ENCODE measurements around the gene TNRC18. TPM values are rescaled to one million over a fixed set of nuclear protein-coding genes. Genes with fewer than 3 reads are reported as not detected.

The TNRC18 gene
- total RNA-seq, 2 donors from 2014 or later = 182 to 244 TPM

DNA sequence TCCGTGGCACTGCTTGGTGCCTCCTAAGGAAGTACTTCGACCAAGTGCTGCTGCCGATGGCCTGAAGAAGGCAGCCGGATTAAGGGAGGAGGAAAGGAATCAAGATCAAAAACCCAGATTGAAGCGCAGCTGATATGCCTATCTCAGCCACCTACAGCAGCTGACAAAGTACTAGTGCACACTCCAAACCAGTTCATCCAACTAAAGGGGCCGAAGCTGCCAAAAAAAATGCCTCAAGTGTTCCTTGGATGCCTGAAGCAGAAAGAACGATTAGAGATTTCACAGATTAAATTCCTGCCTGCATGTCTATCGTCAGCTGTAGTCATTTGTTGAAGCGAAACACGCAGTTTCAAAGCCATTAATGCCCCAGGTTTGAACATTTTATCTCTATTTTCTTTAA is 65.7 kb downstream of the TNRC18 start:
- ATAC-seq (ENCODE audit: insufficient number of reproducible peaks, low FRiP score, low read depth) (no peak), DNase-seq (ENCODE audit: low spot score) (no peak)
- peak overlapping the region; percentile 52 to 56 for H3K27ac ChIP-seq
- peaks cover 7 to 50% of the 10 kb centered on the region in 2 donors for H3K4me1 ChIP-seq (ENCODE audit: control insufficient read depth in 1 of 2, low read depth in 2 of 2)
- TF ChIP-seq, protein P1, sequence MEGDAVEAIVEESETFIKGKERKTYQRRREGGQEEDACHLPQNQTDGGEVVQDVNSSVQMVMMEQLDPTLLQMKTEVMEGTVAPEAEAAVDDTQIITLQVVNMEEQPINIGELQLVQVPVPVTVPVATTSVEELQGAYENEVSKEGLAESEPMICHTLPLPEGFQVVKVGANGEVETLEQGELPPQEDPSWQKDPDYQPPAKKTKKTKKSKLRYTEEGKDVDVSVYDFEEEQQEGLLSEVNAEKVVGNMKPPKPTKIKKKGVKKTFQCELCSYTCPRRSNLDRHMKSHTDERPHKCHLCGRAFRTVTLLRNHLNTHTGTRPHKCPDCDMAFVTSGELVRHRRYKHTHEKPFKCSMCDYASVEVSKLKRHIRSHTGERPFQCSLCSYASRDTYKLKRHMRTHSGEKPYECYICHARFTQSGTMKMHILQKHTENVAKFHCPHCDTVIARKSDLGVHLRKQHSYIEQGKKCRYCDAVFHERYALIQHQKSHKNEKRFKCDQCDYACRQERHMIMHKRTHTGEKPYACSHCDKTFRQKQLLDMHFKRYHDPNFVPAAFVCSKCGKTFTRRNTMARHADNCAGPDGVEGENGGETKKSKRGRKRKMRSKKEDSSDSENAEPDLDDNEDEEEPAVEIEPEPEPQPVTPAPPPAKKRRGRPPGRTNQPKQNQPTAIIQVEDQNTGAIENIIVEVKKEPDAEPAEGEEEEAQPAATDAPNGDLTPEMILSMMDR (IDR thresholded peaks at IDR 0.05) = no peak
- H3K36me3 ChIP-seq = peaks cover 65% of the 10 kb centered on the region
- H3K4me3 ChIP-seq = no peak overlapping the region
- H3K9me3 ChIP-seq = no peaks in the 10 kb centered on the region
- H3K27me3 ChIP-seq (replicated peaks; ENCODE audit: insufficient read depth) = no peaks in the 10 kb centered on the region

DNA sequence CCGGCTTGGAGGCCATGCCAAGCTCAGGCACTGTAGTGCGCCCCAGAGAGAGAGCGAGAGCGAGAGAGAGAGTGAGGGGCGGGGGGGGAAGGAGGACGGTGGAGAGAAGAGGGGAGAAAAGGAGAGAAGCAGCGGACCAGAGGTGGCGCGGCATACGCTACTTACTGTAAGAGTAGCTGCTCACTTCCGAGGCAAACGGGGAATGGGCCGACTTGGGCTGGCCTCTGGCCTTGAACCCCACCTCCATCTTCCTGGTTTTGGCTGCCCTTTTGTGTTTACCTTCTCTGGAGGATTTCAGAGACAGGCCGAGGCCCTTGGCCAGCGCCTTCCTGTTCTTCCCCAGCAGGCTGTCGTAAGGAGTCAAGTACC is 66.9 kb downstream of the TNRC18 start:
- ATAC-seq (ENCODE audit: insufficient number of reproducible peaks, low FRiP score, low read depth) (no peak), DNase-seq (ENCODE audit: low spot score) (no peak)
- TF ChIP-seq, protein P1 (IDR thresholded peaks at IDR 0.05) = no peak
- Histone ChIP-seq H3K36me3 (peaks cover 64% of the 10 kb centered on the region), H3K27me3 (replicated peaks; ENCODE audit: insufficient read depth) (no peaks in the 10 kb centered on the region), H3K9me3 (no peaks in the 10 kb centered on the region), H3K4me3 (no peak overlapping the region), H3K4me1 (ENCODE audit: control insufficient read depth in 1 of 2, low read depth in 2 of 2) (peaks cover 7 to 60% of the 10 kb centered on the region in 2 donors), H3K27ac (no peak overlapping the region)

DNA sequence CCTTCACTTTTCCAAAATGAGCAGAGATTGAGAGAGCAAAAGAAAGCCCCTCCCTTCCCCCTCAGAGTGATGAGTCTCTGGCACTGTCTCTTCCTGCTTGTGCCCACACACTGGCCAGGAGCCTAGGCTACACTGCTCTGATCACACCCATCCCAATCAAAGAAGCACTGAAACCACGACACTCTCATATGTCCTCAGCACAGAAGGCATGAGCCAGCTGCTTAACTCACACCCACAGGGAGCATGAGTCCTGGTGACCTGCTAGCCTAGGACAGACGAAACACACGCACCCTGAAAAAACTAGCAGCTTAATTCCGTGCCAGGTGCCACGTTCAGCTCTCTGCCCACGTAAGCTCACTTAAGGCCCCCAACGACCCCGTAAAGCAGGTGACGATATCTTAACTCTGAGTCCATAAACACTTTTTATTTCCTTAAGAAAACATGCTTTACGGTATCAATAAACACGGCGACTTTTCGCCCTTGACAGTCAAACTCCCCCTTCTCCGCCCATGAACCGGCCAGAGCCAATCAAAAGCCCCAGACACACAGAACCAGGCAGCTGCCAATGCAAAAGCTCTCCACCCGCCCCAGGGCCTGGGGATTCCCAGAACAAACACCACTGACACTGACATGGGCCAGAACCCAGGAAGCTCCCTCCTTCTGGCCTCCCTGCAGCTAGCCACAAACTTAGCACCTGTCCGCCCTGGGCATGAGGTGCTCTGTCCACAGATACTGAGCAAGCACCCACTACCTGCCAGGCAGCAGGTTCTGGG is 69.0 kb downstream of the TNRC18 start:
- DNase-seq (ENCODE audit: low spot score) (no peak), ATAC-seq (ENCODE audit: insufficient number of reproducible peaks, low FRiP score, low read depth) (no peak)
- TF ChIP-seq, protein P1 (IDR thresholded peaks at IDR 0.05) = no peak
- H3K4me3 ChIP-seq = peak overlapping the region; percentile 3
- no peak overlapping the region for H3K27ac ChIP-seq
- H3K27me3 ChIP-seq (replicated peaks; ENCODE audit: insufficient read depth) = no peaks in the 10 kb centered on the region
- H3K36me3 ChIP-seq = peaks cover 54% of the 10 kb centered on the region
- H3K4me1 ChIP-seq (ENCODE audit: control insufficient read depth in 1 of 2, low read depth in 2 of 2) = peaks cover 7 to 63% of the 10 kb centered on the region in 2 donors
- H3K9me3 ChIP-seq = no peaks in the 10 kb centered on the region

DNA sequence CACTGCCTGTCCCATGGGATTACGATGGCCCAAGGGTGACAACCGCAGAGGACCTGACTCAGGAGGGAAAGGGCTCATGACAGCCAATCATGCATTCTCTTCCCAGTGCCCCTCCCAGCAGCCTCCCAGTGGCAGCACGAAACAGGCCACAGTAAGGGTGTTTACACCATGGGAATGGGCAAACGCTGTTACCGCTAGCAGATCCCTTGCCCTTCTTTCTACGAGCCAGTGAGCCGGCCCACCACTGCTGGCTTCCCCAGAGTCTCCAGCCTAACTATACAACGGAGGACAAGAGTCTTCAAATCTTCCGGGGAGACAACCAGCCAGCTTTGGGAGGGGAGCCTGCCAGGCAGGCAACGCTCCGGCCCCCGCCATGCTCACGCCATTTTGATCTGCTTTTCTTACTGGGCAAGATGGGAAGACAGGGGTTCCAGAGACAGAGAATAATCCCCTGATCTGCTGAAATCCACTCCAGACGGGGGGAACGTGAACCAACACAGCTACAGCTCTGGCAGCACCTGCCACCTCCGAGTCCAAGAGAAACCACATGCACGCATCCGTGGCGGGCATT is 71.1 kb downstream of the TNRC18 start:
- DNase-seq (ENCODE audit: low spot score) = no peak
- H3K27me3 ChIP-seq (replicated peaks; ENCODE audit: insufficient read depth) = no peaks in the 10 kb centered on the region
- ATAC-seq (ENCODE audit: insufficient number of reproducible peaks, low FRiP score, low read depth) = no peak
- peaks cover 7 to 44% of the 10 kb centered on the region in 2 donors for H3K4me1 ChIP-seq (ENCODE audit: control insufficient read depth in 1 of 2, low read depth in 2 of 2)
- H3K27ac ChIP-seq = no peak overlapping the region
- H3K9me3 ChIP-seq = no peaks in the 10 kb centered on the region
- TF ChIP-seq, protein P1 (IDR thresholded peaks at IDR 0.05) = no peak
- H3K4me3 ChIP-seq = no peak overlapping the region
- H3K36me3 ChIP-seq = peaks cover 52% of the 10 kb centered on the region

DNA sequence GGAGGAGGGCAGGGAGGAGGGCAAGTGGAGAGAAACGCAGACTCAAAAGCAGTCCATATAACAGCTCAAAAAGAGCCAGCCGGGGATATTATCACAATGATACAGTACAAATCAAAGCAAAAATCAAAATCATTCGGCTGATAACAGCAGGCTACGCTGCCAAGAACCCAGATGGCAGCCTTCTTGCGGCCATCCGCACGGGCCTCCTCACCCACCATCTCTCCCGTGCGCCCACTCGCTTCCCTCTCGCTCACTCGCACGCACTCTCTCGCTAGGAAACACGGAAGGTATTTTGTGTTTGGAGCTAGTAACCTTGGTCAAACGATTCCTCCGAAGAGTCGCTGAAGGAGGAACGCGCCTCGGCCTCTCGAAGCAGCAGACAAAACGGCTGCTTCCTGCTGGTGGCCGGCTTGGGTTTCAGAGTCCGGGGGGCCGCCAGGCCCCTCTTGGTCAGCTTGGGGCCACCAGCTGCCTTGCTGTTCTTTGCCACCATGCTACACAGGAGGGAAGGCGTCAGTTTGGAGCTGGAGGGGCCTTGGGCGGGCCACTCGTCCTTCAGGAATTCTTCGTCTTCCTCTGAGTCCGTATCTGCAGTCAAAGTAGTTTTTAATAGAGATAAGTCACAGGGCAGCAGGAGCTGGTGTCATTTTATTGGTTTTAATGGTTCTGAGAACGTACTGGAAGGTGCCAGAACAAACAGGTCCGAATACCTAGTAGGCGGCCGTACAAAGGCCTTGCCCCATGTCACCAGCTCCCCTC is 71.9 kb downstream of the TNRC18 start:
- TF ChIP-seq, protein P1 (IDR thresholded peaks at IDR 0.05) = no peak
- H3K4me3 ChIP-seq = no peak overlapping the region
- H3K9me3 ChIP-seq = no peaks in the 10 kb centered on the region
- ATAC-seq (ENCODE audit: insufficient number of reproducible peaks, low FRiP score, low read depth) = no peak
- H3K27me3 ChIP-seq (replicated peaks; ENCODE audit: insufficient read depth) = no peaks in the 10 kb centered on the region
- H3K27ac ChIP-seq = no peak overlapping the region
- peaks cover 7 to 37% of the 10 kb centered on the region in 2 donors for H3K4me1 ChIP-seq (ENCODE audit: control insufficient read depth in 1 of 2, low read depth in 2 of 2)
- DNase-seq (ENCODE audit: low spot score) = no peak
- H3K36me3 ChIP-seq = peaks cover 51% of the 10 kb centered on the region

Data from thoracic aorta (tissue), 2 donors.